ENCODE data around the gene SNX25.

SNX25 gene

DNA sequence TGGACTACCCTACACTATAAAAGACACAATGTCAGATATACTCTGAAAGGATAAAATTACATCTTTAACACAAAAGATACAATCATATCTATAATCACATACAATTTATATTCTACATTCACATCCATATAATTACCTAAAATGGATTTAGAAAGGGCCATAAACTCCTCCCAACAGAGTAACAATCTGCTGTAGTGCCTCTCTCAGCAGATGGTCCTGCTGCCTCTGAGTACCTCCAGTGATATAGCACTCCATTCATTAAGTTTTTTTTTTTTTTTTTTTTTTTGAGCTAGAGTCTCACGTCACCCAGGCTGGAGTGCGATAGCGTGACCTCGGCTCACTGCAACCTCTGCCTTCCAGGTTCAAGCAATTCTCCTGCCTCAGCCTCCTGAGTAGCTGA is 194.6 kb downstream of the SNX25 start:
- TF ChIP-seq GLIS3 (CRISPR knock-in tag; IDR thresholded peaks at IDR 0.05): no peak
- no peak for TF ChIP-seq ZC3H10 (CRISPR knock-in tag; IDR thresholded peaks at IDR 0.05)
- TF ChIP-seq, protein P1, sequence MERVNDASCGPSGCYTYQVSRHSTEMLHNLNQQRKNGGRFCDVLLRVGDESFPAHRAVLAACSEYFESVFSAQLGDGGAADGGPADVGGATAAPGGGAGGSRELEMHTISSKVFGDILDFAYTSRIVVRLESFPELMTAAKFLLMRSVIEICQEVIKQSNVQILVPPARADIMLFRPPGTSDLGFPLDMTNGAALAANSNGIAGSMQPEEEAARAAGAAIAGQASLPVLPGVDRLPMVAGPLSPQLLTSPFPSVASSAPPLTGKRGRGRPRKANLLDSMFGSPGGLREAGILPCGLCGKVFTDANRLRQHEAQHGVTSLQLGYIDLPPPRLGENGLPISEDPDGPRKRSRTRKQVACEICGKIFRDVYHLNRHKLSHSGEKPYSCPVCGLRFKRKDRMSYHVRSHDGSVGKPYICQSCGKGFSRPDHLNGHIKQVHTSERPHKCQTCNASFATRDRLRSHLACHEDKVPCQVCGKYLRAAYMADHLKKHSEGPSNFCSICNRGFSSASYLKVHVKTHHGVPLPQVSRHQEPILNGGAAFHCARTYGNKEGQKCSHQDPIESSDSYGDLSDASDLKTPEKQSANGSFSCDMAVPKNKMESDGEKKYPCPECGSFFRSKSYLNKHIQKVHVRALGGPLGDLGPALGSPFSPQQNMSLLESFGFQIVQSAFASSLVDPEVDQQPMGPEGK (CRISPR knock-in tag; IDR thresholded peaks at IDR 0.05; ENCODE audit: borderline replicate concordance): no peak
- no peak for TF ChIP-seq ESRRG (CRISPR knock-in tag; IDR thresholded peaks at IDR 0.05)
- no peak for TF ChIP-seq SNAI2 (CRISPR knock-in tag; IDR thresholded peaks at IDR 0.05)
- no peak for TF ChIP-seq ZNF8 (CRISPR knock-in tag; IDR thresholded peaks at IDR 0.05)
- no peak for TF ChIP-seq BACH2 (CRISPR knock-in tag; IDR thresholded peaks at IDR 0.05; ENCODE audit: borderline replicate concordance)
- no peak for ATAC-seq

DNA sequence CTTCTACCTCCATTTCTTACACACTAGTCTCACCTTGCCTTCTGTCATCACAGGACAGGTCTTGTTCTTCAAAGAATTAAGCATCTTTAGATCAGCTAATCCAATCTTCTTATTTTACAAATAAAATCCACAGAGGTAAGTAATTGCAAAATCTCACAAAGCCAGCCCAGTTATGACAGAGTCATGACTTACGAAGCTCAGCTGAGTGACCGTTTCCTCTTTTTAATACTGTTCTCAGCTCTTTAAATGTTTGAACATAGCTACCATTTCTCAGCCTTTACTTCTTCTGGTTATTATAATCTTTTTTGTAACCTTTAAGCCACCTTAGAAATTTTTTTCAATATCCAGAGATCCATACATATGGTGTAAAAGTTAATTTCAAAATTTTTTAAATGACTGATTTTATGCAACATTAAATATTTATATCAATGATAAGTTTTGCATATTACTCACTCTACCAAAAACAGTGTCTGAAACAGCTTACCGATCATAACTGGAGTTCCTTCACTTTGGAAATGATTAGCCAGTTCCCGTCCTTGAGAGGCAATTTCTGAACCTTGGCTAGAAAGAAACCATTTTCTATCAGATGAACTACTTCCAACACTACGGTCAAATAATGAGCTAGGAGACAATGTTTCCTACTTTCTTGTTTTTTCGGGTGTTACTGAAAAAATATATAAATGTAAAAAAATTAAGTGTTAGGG is 196.1 kb downstream of the SNX25 start:
- no peak for ATAC-seq
- no peak for TF ChIP-seq SNAI2 (CRISPR knock-in tag; IDR thresholded peaks at IDR 0.05)
- TF ChIP-seq RARB (CRISPR knock-in tag; IDR thresholded peaks at IDR 0.05): no peak
- TF ChIP-seq ZNF565 (CRISPR knock-in tag; conservative IDR thresholded peaks at IDR 0.05; ENCODE audit: low read depth): no peak
- TF ChIP-seq, protein P1 (CRISPR knock-in tag; IDR thresholded peaks at IDR 0.05; ENCODE audit: borderline replicate concordance): no peak
- TF ChIP-seq ARNTL (CRISPR knock-in tag; IDR thresholded peaks at IDR 0.05; ENCODE audit: borderline replicate concordance, low read depth): no peak
- TF ChIP-seq CSDC2 (CRISPR knock-in tag; IDR thresholded peaks at IDR 0.05): no peak
- TF ChIP-seq OSR1 (CRISPR knock-in tag; IDR thresholded peaks at IDR 0.05): no peak
- TF ChIP-seq GLIS3 (CRISPR knock-in tag; IDR thresholded peaks at IDR 0.05): no peak
- TF ChIP-seq BACH2 (CRISPR knock-in tag; IDR thresholded peaks at IDR 0.05; ENCODE audit: borderline replicate concordance): no peak
- TF ChIP-seq ISL1 (CRISPR knock-in tag; IDR thresholded peaks at IDR 0.05): no peak
- TF ChIP-seq, protein P2, sequence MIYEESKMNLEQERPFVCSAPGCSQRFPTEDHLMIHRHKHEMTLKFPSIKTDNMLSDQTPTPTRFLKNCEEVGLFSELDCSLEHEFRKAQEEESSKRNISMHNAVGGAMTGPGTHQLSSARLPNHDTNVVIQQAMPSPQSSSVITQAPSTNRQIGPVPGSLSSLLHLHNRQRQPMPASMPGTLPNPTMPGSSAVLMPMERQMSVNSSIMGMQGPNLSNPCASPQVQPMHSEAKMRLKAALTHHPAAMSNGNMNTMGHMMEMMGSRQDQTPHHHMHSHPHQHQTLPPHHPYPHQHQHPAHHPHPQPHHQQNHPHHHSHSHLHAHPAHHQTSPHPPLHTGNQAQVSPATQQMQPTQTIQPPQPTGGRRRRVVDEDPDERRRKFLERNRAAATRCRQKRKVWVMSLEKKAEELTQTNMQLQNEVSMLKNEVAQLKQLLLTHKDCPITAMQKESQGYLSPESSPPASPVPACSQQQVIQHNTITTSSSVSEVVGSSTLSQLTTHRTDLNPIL (CRISPR knock-in tag; IDR thresholded peaks at IDR 0.05; ENCODE audit: low read depth): no peak
- no peak for TF ChIP-seq TCF4 (CRISPR knock-in tag; IDR thresholded peaks at IDR 0.05; ENCODE audit: borderline replicate concordance)
- no peak for TF ChIP-seq ZNF8 (CRISPR knock-in tag; IDR thresholded peaks at IDR 0.05)
- no peak for TF ChIP-seq PPARA (CRISPR knock-in tag; IDR thresholded peaks at IDR 0.05; ENCODE audit: borderline replicate concordance)

DNA sequence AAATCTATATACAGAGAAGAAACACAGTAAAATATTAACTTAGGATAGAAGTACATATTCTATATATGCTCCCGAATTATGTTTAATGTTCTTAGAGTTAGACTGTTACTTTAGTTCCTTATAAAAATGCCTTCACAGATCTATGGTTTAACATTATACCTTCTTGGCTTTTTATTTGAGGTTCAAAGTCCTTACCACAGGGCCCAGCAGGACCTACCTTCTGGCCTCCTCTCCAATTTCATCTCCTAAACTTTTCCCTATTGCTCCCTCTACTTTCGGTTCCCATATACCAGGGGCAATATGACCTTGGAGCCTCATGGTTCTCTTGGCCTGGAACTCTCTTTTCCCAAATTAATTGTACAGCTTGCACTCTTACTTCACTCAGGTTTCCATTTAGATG is 199.0 kb downstream of the SNX25 start:
- ATAC-seq: no peak
- TF ChIP-seq, protein P3, sequence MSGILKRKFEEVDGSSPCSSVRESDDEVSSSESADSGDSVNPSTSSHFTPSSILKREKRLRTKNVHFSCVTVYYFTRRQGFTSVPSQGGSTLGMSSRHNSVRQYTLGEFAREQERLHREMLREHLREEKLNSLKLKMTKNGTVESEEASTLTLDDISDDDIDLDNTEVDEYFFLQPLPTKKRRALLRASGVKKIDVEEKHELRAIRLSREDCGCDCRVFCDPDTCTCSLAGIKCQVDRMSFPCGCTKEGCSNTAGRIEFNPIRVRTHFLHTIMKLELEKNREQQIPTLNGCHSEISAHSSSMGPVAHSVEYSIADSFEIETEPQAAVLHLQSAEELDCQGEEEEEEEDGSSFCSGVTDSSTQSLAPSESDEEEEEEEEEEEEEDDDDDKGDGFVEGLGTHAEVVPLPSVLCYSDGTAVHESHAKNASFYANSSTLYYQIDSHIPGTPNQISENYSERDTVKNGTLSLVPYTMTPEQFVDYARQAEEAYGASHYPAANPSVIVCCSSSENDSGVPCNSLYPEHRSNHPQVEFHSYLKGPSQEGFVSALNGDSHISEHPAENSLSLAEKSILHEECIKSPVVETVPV (CRISPR knock-in tag; IDR thresholded peaks at IDR 0.05): no peak
- TF ChIP-seq, protein P4, sequence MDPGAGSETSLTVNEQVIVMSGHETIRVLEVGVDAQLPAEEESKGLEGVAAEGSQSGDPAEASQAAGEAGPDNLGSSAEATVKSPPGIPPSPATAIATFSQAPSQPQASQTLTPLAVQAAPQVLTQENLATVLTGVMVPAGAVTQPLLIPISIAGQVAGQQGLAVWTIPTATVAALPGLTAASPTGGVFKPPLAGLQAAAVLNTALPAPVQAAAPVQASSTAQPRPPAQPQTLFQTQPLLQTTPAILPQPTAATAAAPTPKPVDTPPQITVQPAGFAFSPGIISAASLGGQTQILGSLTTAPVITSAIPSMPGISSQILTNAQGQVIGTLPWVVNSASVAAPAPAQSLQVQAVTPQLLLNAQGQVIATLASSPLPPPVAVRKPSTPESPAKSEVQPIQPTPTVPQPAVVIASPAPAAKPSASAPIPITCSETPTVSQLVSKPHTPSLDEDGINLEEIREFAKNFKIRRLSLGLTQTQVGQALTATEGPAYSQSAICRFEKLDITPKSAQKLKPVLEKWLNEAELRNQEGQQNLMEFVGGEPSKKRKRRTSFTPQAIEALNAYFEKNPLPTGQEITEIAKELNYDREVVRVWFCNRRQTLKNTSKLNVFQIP (CRISPR knock-in tag; IDR thresholded peaks at IDR 0.05; ENCODE audit: borderline replicate concordance, low read depth): no peak
- TF ChIP-seq ARNTL (CRISPR knock-in tag; IDR thresholded peaks at IDR 0.05; ENCODE audit: borderline replicate concordance, low read depth): no peak
- TF ChIP-seq ZFP3 (CRISPR knock-in tag; IDR thresholded peaks at IDR 0.05): no peak
- TF ChIP-seq RARB (CRISPR knock-in tag; IDR thresholded peaks at IDR 0.05): no peak
- no peak for TF ChIP-seq TOX (CRISPR knock-in tag; IDR thresholded peaks at IDR 0.05; ENCODE audit: borderline replicate concordance)
- TF ChIP-seq BACH2 (CRISPR knock-in tag; IDR thresholded peaks at IDR 0.05; ENCODE audit: borderline replicate concordance): no peak
